ENCODE measurements around the gene LBP. TPM values are rescaled to one million over a fixed set of nuclear protein-coding genes. Genes with fewer than 3 reads are reported as not detected.

LBP gene
- total RNA-seq, 1 experiment from 2014 or later = not detected

DNA sequence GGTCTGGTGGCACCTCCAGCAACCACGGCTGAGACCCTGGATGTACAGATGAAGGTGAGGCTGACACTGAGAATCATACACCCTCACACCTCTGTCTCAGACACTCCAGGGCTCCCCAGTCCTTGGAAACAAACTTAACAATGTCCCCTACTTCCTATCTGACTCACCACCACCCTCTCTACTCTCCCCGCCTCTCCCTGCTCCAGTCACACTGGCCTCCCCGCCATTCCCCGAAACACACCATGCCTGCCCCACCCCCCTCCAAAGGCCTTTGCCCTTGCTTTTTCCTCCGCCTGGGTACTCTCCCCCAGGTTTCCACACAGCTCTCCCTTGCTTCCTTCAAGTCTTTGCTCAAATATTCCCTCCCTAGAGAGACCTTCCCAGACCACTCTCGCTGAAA, 26.1 kb upstream of the LBP start:
- no peaks in the 10 kb centered on the region for H3K9me3 Mint-ChIP-seq (ENCODE audit: unreplicated experiment)
- Histone ChIP-seq H3K4me1 (no peaks in the 10 kb centered on the region), H3K36me3 (ENCODE audit: control insufficient read depth, insufficient read depth, low read length) (no peaks in the 10 kb centered on the region), H3K4me3 (ENCODE audit: low read depth, low read length) (no peak overlapping the region), H3K9me3 (no peaks in the 10 kb centered on the region), H3K27me3 (replicated peaks; ENCODE audit: control insufficient read depth, insufficient read depth, low read length) (peaks cover 1% of the 10 kb centered on the region; the same call in 1 of the 2 replicates)
- peaks cover 21% of the 10 kb centered on the region for H3K27me3 Mint-ChIP-seq (ENCODE audit: insufficient read depth, unreplicated experiment)
- POLR2A ChIA-PET = no interaction called here
- H3K36me3 Mint-ChIP-seq (ENCODE audit: insufficient read depth, unreplicated experiment) = no peaks in the 10 kb centered on the region
- no peak overlapping the region for H3K27ac Mint-ChIP-seq (ENCODE audit: unreplicated experiment)
- intact Hi-C loops (cut with micrococcal nuclease; ENCODE audit: unreplicated experiment) = no loop called here
- H3K4me3 Mint-ChIP-seq (ENCODE audit: unreplicated experiment) = no peak overlapping the region
- DNase-seq = no peak
- BruUV-seq (replicated peaks) = no TSS peak
- TF ChIP-seq, protein P1, sequence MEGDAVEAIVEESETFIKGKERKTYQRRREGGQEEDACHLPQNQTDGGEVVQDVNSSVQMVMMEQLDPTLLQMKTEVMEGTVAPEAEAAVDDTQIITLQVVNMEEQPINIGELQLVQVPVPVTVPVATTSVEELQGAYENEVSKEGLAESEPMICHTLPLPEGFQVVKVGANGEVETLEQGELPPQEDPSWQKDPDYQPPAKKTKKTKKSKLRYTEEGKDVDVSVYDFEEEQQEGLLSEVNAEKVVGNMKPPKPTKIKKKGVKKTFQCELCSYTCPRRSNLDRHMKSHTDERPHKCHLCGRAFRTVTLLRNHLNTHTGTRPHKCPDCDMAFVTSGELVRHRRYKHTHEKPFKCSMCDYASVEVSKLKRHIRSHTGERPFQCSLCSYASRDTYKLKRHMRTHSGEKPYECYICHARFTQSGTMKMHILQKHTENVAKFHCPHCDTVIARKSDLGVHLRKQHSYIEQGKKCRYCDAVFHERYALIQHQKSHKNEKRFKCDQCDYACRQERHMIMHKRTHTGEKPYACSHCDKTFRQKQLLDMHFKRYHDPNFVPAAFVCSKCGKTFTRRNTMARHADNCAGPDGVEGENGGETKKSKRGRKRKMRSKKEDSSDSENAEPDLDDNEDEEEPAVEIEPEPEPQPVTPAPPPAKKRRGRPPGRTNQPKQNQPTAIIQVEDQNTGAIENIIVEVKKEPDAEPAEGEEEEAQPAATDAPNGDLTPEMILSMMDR (IDR thresholded peaks at IDR 0.05; ENCODE audit: insufficient read depth in 1 of 2, low read depth in 1 of 2, low read length in 1 of 2, severe bottlenecking in 1 of 2, unreplicated experiment in 1 of 2) = no peak
- peaks cover 5% of the 10 kb centered on the region for H3K4me1 Mint-ChIP-seq (ENCODE audit: low read depth, unreplicated experiment)
- CTCF ChIA-PET = interaction anchor here (0.7 kb wide), 1 partner anchor 124 kb away, joined by 4 read pairs; no protein-coding TSS in a partner anchor

GRCh38 chr20:38321959-38322598, 24.2 kb upstream of the LBP start:
- no peaks in the 10 kb centered on the region for H3K9me3 ChIP-seq
- H3K36me3 ChIP-seq (ENCODE audit: control insufficient read depth, insufficient read depth, low read length) = no peaks in the 10 kb centered on the region
- Mint-ChIP-seq H3K36me3 (ENCODE audit: insufficient read depth, unreplicated experiment) (no peaks in the 10 kb centered on the region), H3K27me3 (ENCODE audit: insufficient read depth, unreplicated experiment) (peaks cover 25% of the 10 kb centered on the region), H3K4me1 (ENCODE audit: low read depth, unreplicated experiment) (peaks cover 5% of the 10 kb centered on the region), H3K9me3 (ENCODE audit: unreplicated experiment) (no peaks in the 10 kb centered on the region), H3K27ac (ENCODE audit: unreplicated experiment) (no peak overlapping the region), H3K4me3 (ENCODE audit: unreplicated experiment) (no peak overlapping the region)
- TF ChIP-seq, protein P1 (IDR thresholded peaks at IDR 0.05; ENCODE audit: insufficient read depth in 1 of 2, low read depth in 1 of 2, low read length in 1 of 2, severe bottlenecking in 1 of 2, unreplicated experiment in 1 of 2) = peak; percentile 93 to 97
- no peak overlapping the region for H3K4me3 ChIP-seq (ENCODE audit: low read depth, low read length)
- H3K4me1 ChIP-seq = no peaks in the 10 kb centered on the region
- ChIA-PET POLR2A (no interaction called here), CTCF (interaction anchor here (0.5 to 1.2 kb wide), 17 partner anchors 8 to 323 kb away, joined by 3 to 10 read pairs (median 4); no protein-coding TSS in a partner anchor)
- H3K27me3 ChIP-seq (replicated peaks; ENCODE audit: control insufficient read depth, insufficient read depth, low read length) = no peaks in the 10 kb centered on the region
- peak in 1 of 2 experiments; percentile 76 for DNase-seq
- BruUV-seq (replicated peaks) = no TSS peak
- intact Hi-C loops (cut with micrococcal nuclease; ENCODE audit: unreplicated experiment) = loop anchor here (1.0 to 2.0 kb wide), 3 partner anchors 86 to 265 kb away; no protein-coding TSS in a partner anchor

- POLR2A ChIA-PET = no interaction called here
- CTCF ChIA-PET = no interaction called here
- no peak overlapping the region for H3K27ac Mint-ChIP-seq (ENCODE audit: unreplicated experiment)
- BruUV-seq (replicated peaks) = no TSS peak
- Histone ChIP-seq H3K27me3 (replicated peaks; ENCODE audit: control insufficient read depth, insufficient read depth, low read length) (no peaks in the 10 kb centered on the region), H3K9me3 (no peaks in the 10 kb centered on the region), H3K4me1 (no peaks in the 10 kb centered on the region), H3K36me3 (ENCODE audit: control insufficient read depth, insufficient read depth, low read length) (no peaks in the 10 kb centered on the region), H3K4me3 (ENCODE audit: low read depth, low read length) (no peak overlapping the region)
- peaks cover 5% of the 10 kb centered on the region for H3K4me1 Mint-ChIP-seq (ENCODE audit: low read depth, unreplicated experiment)
- no peaks in the 10 kb centered on the region for H3K9me3 Mint-ChIP-seq (ENCODE audit: unreplicated experiment)
- TF ChIP-seq, protein P1 (IDR thresholded peaks at IDR 0.05; ENCODE audit: insufficient read depth in 1 of 2, low read depth in 1 of 2, low read length in 1 of 2, severe bottlenecking in 1 of 2, unreplicated experiment in 1 of 2) = no peak
- no peak overlapping the region for H3K4me3 Mint-ChIP-seq (ENCODE audit: unreplicated experiment)
- intact Hi-C loops (cut with micrococcal nuclease; ENCODE audit: unreplicated experiment) = no loop called here
- H3K27me3 Mint-ChIP-seq (ENCODE audit: insufficient read depth, unreplicated experiment) = peaks cover 30% of the 10 kb centered on the region
- DNase-seq = no peak
- no peaks in the 10 kb centered on the region for H3K36me3 Mint-ChIP-seq (ENCODE audit: insufficient read depth, unreplicated experiment)
Observed at GRCh38 chr20:38324159-38324558, 22.1 kb upstream of the LBP start.

All from Caco-2 (cell line).